Tibial artery (tissue), 4 donors: ENCODE data around the gene LRRC10B.
A peak's percentile ranks its signal among the peaks of the same experiment; 100 is the strongest.

ENCODE experiments used
- DNase-seq, 2 donors: peaks; one replicate each; pipeline ENCODE4 v3.0.0-alpha.2; 2019
- H3K27ac ChIP-seq, 2 donors: fragments of 200-600 bp; sonication (generic) in 1 of 2; 1 replicate in 1 of 2; 2 replicates in 1 of 2; pipeline ENCODE4 v1.5.1; 2018 to 2019; ENCODE audit warnings: mild to moderate bottlenecking in 1 of 2
- H3K27me3 ChIP-seq, 2 donors: fragments of 200-600 bp; sonication (generic) in 1 of 2; one replicate each; pipeline versions ENCODE4 v1.5.1 to v1.6.0; 2016 to 2019
- H3K36me3 ChIP-seq, 3 donors: fragments of 200-600 bp; sonication (generic) in 2 of 3; one replicate each; pipeline ENCODE4 v1.5.1; 2016 to 2019; ENCODE audit warnings: mild to moderate bottlenecking in 2 of 3
- H3K4me1 ChIP-seq, 4 donors: fragments of 200-600 bp; sonication (generic) in 2 of 4; 1 replicate in 3 of 4; 2 replicates in 1 of 4; pipeline ENCODE4 v1.5.1; 2016 to 2019
- H3K4me3 ChIP-seq, 2 donors: fragments of 200-600 bp; sonication (generic) in 1 of 2; 1 replicate in 1 of 2; 2 replicates in 1 of 2; pipeline ENCODE4 v1.5.1; 2018 to 2019; ENCODE audit warnings: mild to moderate bottlenecking in 2 of 2
- H3K9me3 ChIP-seq, 3 donors: fragments of 200-600 bp; sonication (generic) in 1 of 3; one replicate each; pipeline ENCODE4 v1.5.1; 2016 to 2019
- CTCF ChIP-seq, 2 experiments: fragments of 200-600 bp in 1 of 2; fragments of 450-650 bp in 1 of 2; IDR thresholded peaks; one replicate each; pipeline ENCODE4 v1.5.1; 2017 to 2019; ENCODE audit warnings: antibody characterized with exemption in 2 of 2, mild to moderate bottlenecking in 1 of 2, moderate library complexity in 1 of 2
- intact Hi-C: fragments of 100-400 bp; cut with DNase I; formaldehyde crosslinking; loops from one replicate; pipeline ENCODE4 v1.15.0; 2023; ENCODE audit warnings: low total_unique reads

Gene LRRC10B

DNA sequence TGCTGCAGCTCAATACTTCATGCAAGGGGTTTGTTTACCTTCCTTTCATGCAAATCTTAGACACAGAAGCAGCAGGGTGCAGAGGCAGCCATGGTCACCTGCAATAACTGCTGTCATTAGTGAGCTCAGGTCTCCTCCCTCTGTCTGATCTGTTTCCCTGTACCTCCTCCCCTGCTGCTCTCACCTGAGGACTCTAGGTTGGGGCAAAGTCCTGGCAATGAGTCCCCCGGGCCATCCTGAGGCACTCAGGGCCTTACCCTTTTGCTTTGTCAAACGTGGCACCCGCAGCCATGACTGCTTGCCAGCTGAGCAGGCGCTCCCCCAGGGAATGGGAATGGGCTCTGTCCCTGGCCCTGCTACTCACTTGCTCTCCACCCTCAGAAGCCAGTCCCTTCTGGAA is 3.9 kb downstream of the LRRC10B start:
- no peak for DNase-seq
- H3K27me3 ChIP-seq = peaks cover 0 to 24% of the 10 kb centered on the region in 2 donors
- H3K27ac ChIP-seq = peak overlapping the region; percentile 92 to 95
- no peaks in the 10 kb centered on the region for H3K36me3 ChIP-seq
- intact Hi-C loops = no loop called here
- no peak for TF ChIP-seq CTCF (IDR thresholded peaks at IDR 0.05)
- no peak overlapping the region for H3K4me3 ChIP-seq
- H3K4me1 ChIP-seq = peaks cover 0 to 69% (median 56%) of the 10 kb centered on the region in 4 donors
- H3K9me3 ChIP-seq = no peaks in the 10 kb centered on the region

DNA sequence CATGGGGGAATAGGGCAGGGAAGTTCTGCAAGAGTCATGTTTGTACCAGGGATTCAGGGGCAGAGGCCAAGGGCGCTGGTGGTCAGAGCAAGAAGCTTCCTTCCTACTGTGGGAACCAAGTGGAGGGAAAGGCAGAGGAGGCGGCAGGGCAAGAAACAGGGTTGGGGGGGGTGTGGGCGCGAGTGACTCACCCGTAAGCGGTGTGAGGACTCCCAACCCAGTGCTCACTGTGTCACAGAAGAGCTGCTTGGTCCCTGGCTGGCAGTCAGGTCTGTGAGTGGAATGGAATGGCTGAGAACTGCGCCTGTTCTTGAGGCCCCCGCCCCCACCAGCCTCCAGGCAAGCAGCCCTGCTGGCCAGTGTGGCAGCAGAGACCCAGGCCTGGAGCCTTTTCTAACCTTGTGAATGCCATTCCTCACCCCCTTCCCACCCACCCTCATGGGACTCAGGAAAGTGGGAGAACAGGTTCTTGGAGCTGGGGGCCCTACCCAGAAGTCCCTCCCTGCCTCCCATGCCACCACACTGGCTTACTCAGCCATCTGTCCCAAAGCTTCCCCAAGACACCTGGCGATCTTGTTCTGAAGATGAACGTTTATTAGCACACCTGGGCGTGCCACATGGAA is 4.7 kb downstream of the LRRC10B start:
- H3K9me3 ChIP-seq = no peaks in the 10 kb centered on the region
- DNase-seq = no peak
- H3K4me3 ChIP-seq = no peak overlapping the region
- peak overlapping the region; percentile 92 to 95 for H3K27ac ChIP-seq
- H3K4me1 ChIP-seq = peaks cover 0 to 64% (median 53%) of the 10 kb centered on the region in 4 donors
- H3K36me3 ChIP-seq = no peaks in the 10 kb centered on the region
- peaks cover 0 to 29% of the 10 kb centered on the region in 2 donors for H3K27me3 ChIP-seq
- no peak for TF ChIP-seq CTCF (IDR thresholded peaks at IDR 0.05)
- intact Hi-C loops = no loop called here

DNA sequence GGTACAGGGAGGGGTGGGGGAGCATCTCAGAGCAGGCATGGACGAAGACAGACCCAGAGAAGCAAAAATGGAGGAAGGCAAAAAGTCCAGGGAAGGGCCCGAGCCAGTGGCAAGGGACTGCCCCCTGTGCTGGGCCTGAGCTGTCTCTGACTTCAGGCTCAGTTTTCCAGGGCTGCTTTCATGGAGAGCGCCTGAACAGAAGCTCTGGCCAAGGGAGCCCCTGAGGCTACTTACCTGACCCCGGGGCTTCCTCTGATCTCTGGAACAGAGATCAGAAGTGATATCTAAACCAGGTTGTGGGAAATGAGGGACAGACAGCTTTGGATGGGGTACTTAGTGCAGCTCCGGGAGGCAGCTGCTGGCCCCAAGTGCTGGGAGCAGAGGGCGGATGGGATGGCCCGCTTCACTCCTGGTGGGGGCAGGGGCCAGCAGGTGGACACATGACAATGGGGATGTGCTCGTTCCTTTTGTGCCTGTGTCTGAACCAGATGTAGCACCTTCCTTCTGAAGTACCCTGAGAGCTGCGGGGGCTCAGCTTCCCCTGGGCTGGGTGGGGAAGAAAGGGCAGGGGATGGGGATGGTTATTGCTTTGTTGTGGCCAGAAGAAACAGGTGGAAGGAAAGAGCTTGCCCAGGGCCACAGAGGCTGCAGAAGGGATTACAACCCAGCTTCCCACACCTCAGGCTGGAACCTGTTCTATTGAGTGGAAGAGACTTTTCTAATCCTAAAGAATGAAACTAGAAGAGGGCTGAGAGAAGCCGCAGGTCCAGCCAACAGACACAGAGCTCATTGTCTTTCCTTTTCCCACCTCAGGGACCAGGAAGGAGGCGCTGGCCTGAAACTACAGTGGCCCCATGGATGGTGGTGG is 5.7 kb downstream of the LRRC10B start:
- no peak for TF ChIP-seq CTCF (IDR thresholded peaks at IDR 0.05)
- no peaks in the 10 kb centered on the region for H3K9me3 ChIP-seq
- H3K27me3 ChIP-seq = peaks cover 0 to 31% of the 10 kb centered on the region in 2 donors
- intact Hi-C loops = no loop called here
- no peak overlapping the region for H3K4me3 ChIP-seq
- peak overlapping the region; percentile 92 to 95 for H3K27ac ChIP-seq
- no peak for DNase-seq
- H3K36me3 ChIP-seq = no peaks in the 10 kb centered on the region
- H3K4me1 ChIP-seq = peaks cover 0 to 56% (median 48%) of the 10 kb centered on the region in 4 donors

- no peaks in the 10 kb centered on the region for H3K9me3 ChIP-seq
- no peak overlapping the region for H3K4me3 ChIP-seq
- intact Hi-C loops = loop anchor here (2.0 kb wide), 2 partner anchors 37 to 69 kb away; no protein-coding TSS in a partner anchor
- H3K27ac ChIP-seq = no peak overlapping the region
- H3K36me3 ChIP-seq = no peaks in the 10 kb centered on the region
- no peak for TF ChIP-seq CTCF (IDR thresholded peaks at IDR 0.05)
- DNase-seq = no peak
- H3K27me3 ChIP-seq = peaks cover 0 to 23% of the 10 kb centered on the region in 2 donors
- H3K4me1 ChIP-seq = peaks cover 0 to 42% (median 36%) of the 10 kb centered on the region in 4 donors
Observed at GRCh38 chr11:61515686-61516085, 7.1 kb downstream of the LRRC10B start.

DNA sequence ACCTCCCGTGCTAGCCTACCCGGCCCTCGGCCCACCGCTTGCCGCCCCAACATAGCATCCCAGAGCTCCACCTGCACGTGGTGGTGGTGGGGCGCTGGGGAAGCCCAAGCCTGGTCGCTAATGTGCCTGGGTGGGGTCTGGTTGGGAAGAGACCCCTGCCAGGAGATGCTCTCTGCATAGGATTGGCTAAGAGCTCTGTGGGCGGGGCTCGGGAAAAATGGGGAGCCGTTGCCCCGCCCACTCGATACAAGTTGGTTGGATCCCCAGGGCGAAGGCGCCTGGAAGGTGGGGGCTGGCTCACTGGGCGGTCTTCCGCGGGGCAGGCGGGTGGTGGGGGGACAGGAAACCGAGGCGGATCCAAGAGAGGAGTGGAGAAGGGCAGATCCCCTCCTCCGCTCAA is 7.6 kb downstream of the LRRC10B start:
- H3K4me3 ChIP-seq = peak overlapping the region; percentile 4 to 5
- TF ChIP-seq CTCF (IDR thresholded peaks at IDR 0.05) = no peak
- peaks cover 0 to 20% of the 10 kb centered on the region in 2 donors for H3K27me3 ChIP-seq
- no peaks in the 10 kb centered on the region for H3K9me3 ChIP-seq
- peak overlapping the region; percentile 2 to 18 for H3K27ac ChIP-seq
- H3K36me3 ChIP-seq = no peaks in the 10 kb centered on the region
- intact Hi-C loops = loop anchor here (2.0 kb wide), 2 partner anchors 37 to 69 kb away; no protein-coding TSS in a partner anchor
- H3K4me1 ChIP-seq = peaks cover 0 to 42% (median 33%) of the 10 kb centered on the region in 4 donors
- DNase-seq = no peak
